ENCODE measurements around the gene SRP19.

GRCh38 chr5:112878760-112879159, 17.7 kb downstream of the SRP19 start:
- no peak for TF ChIP-seq CTCF (IDR thresholded peaks at IDR 0.05)
- TF ChIP-seq POLR2A (IDR thresholded peaks at IDR 0.05) = no peak

All from heart left ventricle (tissue), 13 donors.